ENCODE measurements around the gene AGR2.

DNA sequence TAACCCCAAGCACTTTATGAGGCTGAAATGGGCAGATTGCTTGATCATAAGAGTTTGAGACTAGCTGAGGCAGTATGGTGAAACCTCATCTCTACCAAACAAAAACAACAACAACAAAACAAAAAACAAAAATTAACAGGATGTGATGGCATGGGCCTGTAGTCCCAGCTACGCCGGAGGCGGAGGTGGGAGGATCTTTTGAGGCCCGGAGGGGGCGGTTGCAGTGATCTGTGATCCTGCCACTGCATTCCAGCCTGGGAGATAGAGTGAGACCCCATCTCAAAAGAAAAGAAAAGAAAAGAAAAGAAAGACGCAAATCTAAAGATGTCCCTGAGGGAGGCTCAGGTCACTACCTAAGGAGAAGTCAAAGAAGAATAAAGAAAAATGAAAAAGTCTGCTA, 35.3 kb upstream of the AGR2 start:
- TF ChIP-seq, protein P1, sequence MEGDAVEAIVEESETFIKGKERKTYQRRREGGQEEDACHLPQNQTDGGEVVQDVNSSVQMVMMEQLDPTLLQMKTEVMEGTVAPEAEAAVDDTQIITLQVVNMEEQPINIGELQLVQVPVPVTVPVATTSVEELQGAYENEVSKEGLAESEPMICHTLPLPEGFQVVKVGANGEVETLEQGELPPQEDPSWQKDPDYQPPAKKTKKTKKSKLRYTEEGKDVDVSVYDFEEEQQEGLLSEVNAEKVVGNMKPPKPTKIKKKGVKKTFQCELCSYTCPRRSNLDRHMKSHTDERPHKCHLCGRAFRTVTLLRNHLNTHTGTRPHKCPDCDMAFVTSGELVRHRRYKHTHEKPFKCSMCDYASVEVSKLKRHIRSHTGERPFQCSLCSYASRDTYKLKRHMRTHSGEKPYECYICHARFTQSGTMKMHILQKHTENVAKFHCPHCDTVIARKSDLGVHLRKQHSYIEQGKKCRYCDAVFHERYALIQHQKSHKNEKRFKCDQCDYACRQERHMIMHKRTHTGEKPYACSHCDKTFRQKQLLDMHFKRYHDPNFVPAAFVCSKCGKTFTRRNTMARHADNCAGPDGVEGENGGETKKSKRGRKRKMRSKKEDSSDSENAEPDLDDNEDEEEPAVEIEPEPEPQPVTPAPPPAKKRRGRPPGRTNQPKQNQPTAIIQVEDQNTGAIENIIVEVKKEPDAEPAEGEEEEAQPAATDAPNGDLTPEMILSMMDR (IDR thresholded peaks at IDR 0.05; ENCODE audit: borderline replicate concordance, extremely low read depth, low read length, poor library complexity, severe bottlenecking), result no peak
- no peak for TF ChIP-seq EZH2 (IDR thresholded peaks at IDR 0.05; ENCODE audit: borderline replicate concordance, low read depth, low read length, severe bottlenecking)

Measured in DND-41 (cell line).